Measurements from ENCODE around the gene YJU2. TPM values are rescaled to one million over a fixed set of nuclear protein-coding genes. Genes with fewer than 3 reads are reported as not detected.

Gene YJU2
- total RNA-seq (ENCODE audit: low replicate concordance) = 11.0 and 13.4 TPM in 2 replicates

DNA sequence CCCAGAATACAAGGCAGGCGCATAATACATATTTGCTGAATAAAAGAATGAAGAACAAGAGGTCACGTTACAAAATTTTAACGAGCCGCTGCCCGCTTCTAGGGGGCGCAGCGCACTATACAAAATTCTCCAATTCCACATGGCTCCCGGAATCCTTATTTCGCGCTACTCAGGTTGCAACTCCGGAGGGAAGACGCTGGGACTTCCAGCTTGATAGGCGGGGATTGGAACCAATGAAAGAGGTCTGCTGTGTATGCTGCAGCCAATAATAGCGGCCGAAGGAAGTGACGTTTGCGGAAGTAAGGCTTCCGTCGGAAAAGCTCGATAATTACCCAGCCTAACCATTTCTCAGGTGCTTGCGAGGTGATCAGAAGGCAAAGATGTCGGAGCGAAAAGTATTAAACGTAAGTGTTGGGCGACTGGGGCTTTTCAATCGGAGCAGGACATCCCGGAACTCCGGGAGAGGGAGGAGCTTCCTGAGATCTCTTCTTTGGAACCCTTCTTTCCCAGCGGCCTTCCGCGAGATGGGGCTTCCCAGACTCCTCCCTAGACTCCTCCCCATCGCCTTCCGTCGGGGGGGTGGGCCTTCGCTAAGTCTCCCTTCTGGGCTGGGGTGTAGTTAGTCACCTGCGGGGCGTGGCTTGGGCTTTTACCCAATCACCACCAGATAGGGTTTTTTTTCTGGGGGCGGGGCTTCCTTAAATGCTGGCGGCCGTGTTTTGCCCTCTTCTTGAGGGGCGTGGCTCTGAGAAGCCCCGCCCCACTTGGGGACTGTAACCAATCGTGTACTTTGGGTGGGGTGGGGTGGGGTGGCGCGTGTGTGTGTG, at the start of gene YJU2:
Gene YJU2 (plus strand): TSS at position 314 of the 827 bp plus-strand sequence. CDS start 67 bp downstream, at position 381.

GRCh38 chr19:4229179-4229931, 17.5 kb upstream of the YJU2 start, which contains the start of gene EBI3:
Gene EBI3 (plus strand): TSS chr19:4229523. CDS start chr19:4229551, 28 bp downstream.

GRCh38 chr19:4278419-4279266, 31.8 kb downstream of the YJU2 start, which contains the start of gene SHD:
Gene SHD (plus strand): TSS chr19:4279266. CDS start chr19:4280064, 798 bp downstream.

DNA sequence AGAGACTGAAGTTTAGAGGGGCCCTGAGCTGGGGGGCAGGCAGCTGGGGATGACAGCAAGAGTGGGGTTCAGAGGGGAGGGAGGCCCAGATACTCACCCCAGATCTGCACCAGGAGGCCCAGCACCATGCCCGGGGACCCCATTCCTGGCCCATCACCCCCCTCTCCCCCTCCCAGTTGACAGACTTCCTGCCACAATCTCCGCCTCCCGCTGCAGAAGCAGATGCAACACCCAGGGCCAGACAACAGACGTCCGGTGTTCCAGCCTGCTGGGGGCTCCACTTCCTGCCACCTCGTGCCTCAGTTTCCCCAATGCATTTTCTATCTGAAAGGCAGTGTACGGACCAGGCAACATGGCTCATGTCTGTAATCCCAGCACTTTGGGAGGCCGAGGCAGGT, 55.4 kb downstream of the YJU2 start, which contains the start of gene TMIGD2:
Gene TMIGD2 (minus strand): TSS at position 147 of the 398 bp plus-strand sequence. CDS start 4 bp downstream, at position 143.

DNA sequence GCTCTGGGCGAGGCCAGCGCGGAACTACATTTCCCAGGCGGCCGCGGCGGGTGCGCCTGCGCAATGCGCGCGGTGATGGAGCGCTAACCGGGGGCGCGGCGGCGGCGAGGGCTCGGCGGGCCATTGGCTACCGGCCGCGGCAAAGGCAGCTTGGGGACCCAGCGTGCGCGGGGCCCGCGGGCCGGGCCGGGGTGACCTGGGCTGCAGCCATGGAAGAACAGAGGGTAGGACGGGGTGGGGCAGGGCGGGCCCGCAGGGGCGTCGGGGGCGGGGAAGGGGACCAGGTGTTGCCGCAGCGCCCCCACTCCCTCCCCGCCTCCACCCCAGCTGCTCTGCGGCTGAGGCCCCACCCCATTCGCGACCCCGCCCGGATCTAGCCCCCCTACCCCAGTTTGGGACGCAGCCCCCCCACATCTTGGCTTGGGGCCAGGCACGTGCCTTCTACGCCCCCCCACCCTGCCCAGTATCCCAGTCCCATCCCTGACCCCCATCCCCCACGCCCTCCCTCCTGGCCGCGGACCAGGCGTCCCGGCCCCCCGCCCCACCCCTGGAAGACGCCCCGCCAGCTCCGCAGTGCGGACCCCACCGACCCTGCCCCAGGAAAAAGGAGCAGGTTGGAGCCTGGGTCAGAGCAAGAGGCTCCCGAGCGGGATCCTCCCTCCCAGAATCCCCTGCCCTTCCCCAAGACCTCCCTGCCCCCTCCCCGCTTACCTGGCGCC, 57.8 kb downstream of the YJU2 start, which contains the start of gene FSD1:
Gene FSD1 (plus strand): TSS at position 61 of the 719 bp plus-strand sequence. CDS start 149 bp downstream, at position 210.

Other genes starting within 250 kb of the YJU2 start
- 3.9 and 18.8 TPM in 2 replicates for gene PIAS4, start 239.3 kb upstream of the YJU2 start, total RNA-seq (ENCODE audit: low replicate concordance)
- gene ZBTB7A, start 180.2 kb upstream of the YJU2 start, total RNA-seq (ENCODE audit: low replicate concordance) = 9.3 and 11.7 TPM in 2 replicates
- gene MAP2K2, start 123.0 kb upstream of the YJU2 start, total RNA-seq (ENCODE audit: low replicate concordance) = 117 and 253 TPM in 2 replicates
- not detected in 2 replicates for gene CREB3L3, start 93.4 kb upstream of the YJU2 start, total RNA-seq (ENCODE audit: low replicate concordance)
- 11.5 and 16.8 TPM in 2 replicates for gene SIRT6, start 64.5 kb upstream of the YJU2 start, total RNA-seq (ENCODE audit: low replicate concordance)
- gene ANKRD24, start 64.4 kb upstream of the YJU2 start, total RNA-seq (ENCODE audit: low replicate concordance) = 0.53 and 2.3 TPM in 2 replicates
- 0.08 TPM in 1 of 2 replicates, not detected in the other for gene EBI3, start 17.6 kb upstream of the YJU2 start, total RNA-seq (ENCODE audit: low replicate concordance)
- not detected in 2 replicates for gene SHD, start 32.2 kb downstream of the YJU2 start, total RNA-seq (ENCODE audit: low replicate concordance)
- gene TMIGD2, start 55.3 kb downstream of the YJU2 start, total RNA-seq (ENCODE audit: low replicate concordance) = not detected in 2 replicates
- 4.9 and 6.8 TPM in 2 replicates for gene FSD1, start 57.5 kb downstream of the YJU2 start, total RNA-seq (ENCODE audit: low replicate concordance)
- gene STAP2, start 91.7 kb downstream of the YJU2 start, total RNA-seq (ENCODE audit: low replicate concordance) = 2.8 and 4.2 TPM in 2 replicates
- gene MPND, start 96.5 kb downstream of the YJU2 start, total RNA-seq (ENCODE audit: low replicate concordance) = 9.4 and 14.3 TPM in 2 replicates
- 19.4 and 30.4 TPM in 2 replicates for gene SH3GL1, start 153.5 kb downstream of the YJU2 start, total RNA-seq (ENCODE audit: low replicate concordance)
- gene CHAF1A, start 155.6 kb downstream of the YJU2 start, total RNA-seq (ENCODE audit: low replicate concordance) = 4.8 and 6.3 TPM in 2 replicates
- 115 and 127 TPM in 2 replicates for gene UBXN6, start 210.7 kb downstream of the YJU2 start, total RNA-seq (ENCODE audit: low replicate concordance)
- 59.7 and 62.3 TPM in 2 replicates for gene HDGFL2, start 225.2 kb downstream of the YJU2 start, total RNA-seq (ENCODE audit: low replicate concordance)

All from smooth muscle cell of the coronary artery (primary cell).